NB4 (cell line): ENCODE measurements around the gene FUZ.
A peak's percentile ranks its signal among the peaks of the same experiment; 100 is the strongest.

ENCODE experiments used
- DNase-seq: peaks from one replicate; pipeline ENCODE4 v3.0.0; 2010; ENCODE audit warnings: low read depth
- H3K4me3 ChIP-seq: one replicate; pipeline ENCODE4 v1.5.1; 2011; ENCODE audit warnings: mild to moderate bottlenecking, low read depth, low read length, moderate library complexity
- CTCF ChIP-seq: IDR thresholded peaks from one replicate; pipeline ENCODE4 v1.5.1; 2012; ENCODE audit warnings: low read depth, low read length
- MAX ChIP-seq: IDR thresholded peaks from 2 replicates; pipeline ENCODE4 v1.6.1; 2011; ENCODE audit warnings: low read depth, low read length
- MYC ChIP-seq: IDR thresholded peaks from 2 replicates; pipeline ENCODE4 v1.6.1; 2011; ENCODE audit warnings: low read depth, low read length
- POLR2A ChIP-seq: IDR thresholded peaks from 2 replicates; pipeline ENCODE4 v1.6.1; 2011; ENCODE audit warnings: mild to moderate bottlenecking; ENCODE audit not compliant: insufficient read length; ENCODE audit errors: extremely low read depth

The FUZ gene

GRCh38 chr19:49843265-49843664 is 30.2 kb upstream of the FUZ start:
- TF ChIP-seq MAX (no peak), CTCF (no peak), MYC (no peak), POLR2A (no peak)
- DNase-seq = peak; percentile 83
- no peak overlapping the region for H3K4me3 ChIP-seq

- TF ChIP-seq CTCF = no peak
Observed at GRCh38 chr19:49840736-49841249, 27.7 kb upstream of the FUZ start.

GRCh38 chr19:49840321-49840720 is 27.2 kb upstream of the FUZ start:
- H3K4me3 ChIP-seq = no peak overlapping the region
- TF ChIP-seq MAX (no peak), CTCF (no peak), MYC (no peak), POLR2A (no peak)
- DNase-seq = no peak

More at GRCh38 chr19:49840736-49841249, 27.7 kb upstream of the FUZ start:
- no peak overlapping the region for H3K4me3 ChIP-seq
- no peak for DNase-seq

GRCh38 chr19:49839713-49840112 is 26.6 kb upstream of the FUZ start:
- H3K4me3 ChIP-seq = no peak overlapping the region
- no peak for DNase-seq
- TF ChIP-seq CTCF (no peak), MYC (no peak), MAX (no peak)

- TF ChIP-seq MAX = no peak
- TF ChIP-seq MYC = no peak
- TF ChIP-seq CTCF = no peak
- no peak for TF ChIP-seq POLR2A
- DNase-seq = no peak
- no peak overlapping the region for H3K4me3 ChIP-seq
Observed at GRCh38 chr19:49838885-49839588, 25.9 kb upstream of the FUZ start.

- TF ChIP-seq MAX (no peak), CTCF (no peak), MYC (no peak), POLR2A (no peak)
- no peak overlapping the region for H3K4me3 ChIP-seq
- DNase-seq = no peak
Observed at GRCh38 chr19:49837425-49837824, 24.3 kb upstream of the FUZ start.
